MG63 (cell line): ENCODE measurements around the gene CPPED1. TPM values are rescaled to one million over a fixed set of nuclear protein-coding genes. Genes with fewer than 3 reads are reported as not detected.

Source experiments
- DNase-seq: peaks from one replicate; pipeline ENCODE4 v3.0.0-alpha.2; 2020
- H3K27me3 ChIP-seq: fragments of 250-450 bp; sonication (Bioruptor Pico); 2 replicates; pipeline ENCODE4 v1.5.1; 2020; ENCODE audit warnings: mild to moderate bottlenecking, moderate library complexity
- H3K36me3 ChIP-seq: fragments of 250-450 bp; sonication (Bioruptor Pico); 2 replicates; pipeline ENCODE4 v1.5.1; 2020; ENCODE audit warnings: mild to moderate bottlenecking, moderate library complexity
- H3K4me3 ChIP-seq: fragments of 250-450 bp; sonication (Bioruptor Pico); 2 replicates; pipeline ENCODE4 v1.5.1; 2020; ENCODE audit warnings: mild to moderate bottlenecking, moderate library complexity
- H3K9me3 ChIP-seq: fragments of 250-450 bp; sonication (Bioruptor Pico); 2 replicates; pipeline ENCODE4 v1.5.1; 2020; ENCODE audit warnings: mild to moderate bottlenecking, moderate library complexity
- total RNA-seq: library from RNA; depleted of rRNA; stranded (reverse); fragments of >200 nt; shearing (Covaris generic); gene quantifications from 2 replicates; pipeline ENCODE4 v1.2.3, GENCODE V29; 2014; ENCODE audit warnings: low replicate concordance

CPPED1 gene
- total RNA-seq, 1 experiment from 2014 or later = 27.3 TPM

DNA sequence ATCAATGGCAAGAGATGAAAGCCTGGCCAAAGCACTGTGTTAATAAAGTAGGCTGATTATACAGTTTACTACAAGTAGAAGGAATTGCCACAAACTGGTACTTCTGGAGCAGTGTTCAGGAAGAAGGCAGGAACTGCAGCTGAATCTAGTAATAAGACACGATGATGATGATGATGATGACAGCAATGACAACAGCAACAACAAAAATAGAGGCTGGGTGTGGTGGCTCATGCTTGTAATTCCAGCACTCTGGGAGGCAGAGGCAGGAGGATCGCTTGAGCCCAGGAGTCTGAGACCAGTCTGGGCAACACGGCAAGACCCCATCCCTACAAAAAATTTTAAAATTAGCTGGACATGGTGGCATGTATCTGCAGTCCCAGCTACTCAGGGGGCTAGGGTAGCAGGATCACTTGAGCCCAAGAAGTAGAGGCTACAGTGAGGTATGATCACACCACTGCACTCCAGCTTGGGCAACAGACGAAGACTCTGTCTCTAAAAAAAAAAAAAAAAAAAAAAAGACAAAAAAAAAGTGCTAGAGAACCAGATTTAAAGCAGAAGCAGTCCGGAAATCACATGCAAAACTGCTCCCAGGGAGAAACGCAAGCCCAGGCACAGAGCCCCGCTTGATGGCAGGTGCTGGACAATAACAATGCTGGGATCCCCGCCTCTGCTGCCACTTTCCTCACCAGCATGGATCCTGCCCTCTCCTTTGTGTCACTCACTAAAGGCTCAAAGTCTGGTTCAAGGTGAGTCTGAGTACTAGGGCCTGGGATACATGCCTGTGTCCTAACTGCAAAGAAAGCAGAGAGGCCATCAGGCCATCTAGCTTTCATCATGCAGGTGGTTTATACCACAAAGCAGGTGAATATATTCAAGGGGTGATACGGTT is 44.8 kb downstream of the CPPED1 start:
- H3K36me3 ChIP-seq = no peaks in the 10 kb centered on the region
- no peak for DNase-seq
- no peaks in the 10 kb centered on the region for H3K27me3 ChIP-seq
- no peak overlapping the region for H3K4me3 ChIP-seq
- no peaks in the 10 kb centered on the region for H3K9me3 ChIP-seq

DNA sequence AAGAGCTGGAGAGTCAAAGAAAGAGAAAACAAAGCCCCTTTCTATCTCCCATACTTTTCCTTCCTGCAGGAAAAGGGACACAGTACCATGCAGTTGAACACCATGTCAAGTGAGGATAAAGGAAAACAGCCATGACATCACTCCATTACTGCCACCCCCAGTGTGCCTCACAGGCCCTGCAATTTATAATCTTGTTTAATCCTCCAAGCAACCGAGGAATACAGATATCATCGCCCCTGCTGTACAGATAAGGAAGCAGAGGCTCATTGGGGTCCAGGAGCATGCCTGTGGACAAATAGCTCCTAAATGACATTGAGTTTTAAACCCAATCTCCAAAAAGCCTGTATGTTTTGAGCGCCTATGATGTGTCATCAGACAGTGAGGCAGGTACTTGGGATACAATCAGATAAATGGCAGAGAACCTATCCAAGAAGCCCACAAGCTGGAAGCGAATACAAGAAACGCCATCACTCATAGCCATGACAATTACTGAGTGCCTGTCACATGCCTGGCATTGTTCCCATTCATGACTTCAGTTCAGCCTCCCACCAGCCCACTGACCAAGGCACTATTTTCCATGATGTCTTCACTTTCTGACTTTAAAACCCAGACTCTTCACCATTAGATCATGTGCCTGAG is 45.5 kb downstream of the CPPED1 start:
- H3K36me3 ChIP-seq = no peaks in the 10 kb centered on the region
- no peak for DNase-seq

DNA sequence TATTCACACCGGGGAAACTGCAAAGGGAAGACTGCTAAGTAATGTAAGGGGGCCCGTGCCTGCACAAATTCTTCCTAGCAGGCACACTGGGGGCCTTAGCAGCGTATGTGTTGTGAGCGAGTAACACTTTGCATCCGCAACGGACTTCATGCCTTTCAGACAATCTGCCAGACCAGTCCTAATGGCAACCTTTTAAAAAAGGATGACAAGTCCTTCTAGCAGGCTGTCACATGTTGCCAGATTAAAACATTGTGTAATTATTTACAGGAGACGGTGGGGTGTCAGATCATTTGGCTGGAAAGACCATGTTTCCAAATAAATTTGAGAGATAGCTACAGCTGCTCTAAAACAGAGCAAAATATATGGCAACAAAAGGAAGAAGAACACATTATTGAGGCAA is 46.1 kb downstream of the CPPED1 start:
- no peak overlapping the region for H3K4me3 ChIP-seq
- H3K27me3 ChIP-seq = no peaks in the 10 kb centered on the region
- DNase-seq = no peak
- no peaks in the 10 kb centered on the region for H3K36me3 ChIP-seq
- no peaks in the 10 kb centered on the region for H3K9me3 ChIP-seq

More for the DNA sequence above, 45.5 kb downstream of the CPPED1 start:
- Histone ChIP-seq H3K9me3 (no peaks in the 10 kb centered on the region), H3K4me3 (no peak overlapping the region), H3K27me3 (no peaks in the 10 kb centered on the region)

DNA sequence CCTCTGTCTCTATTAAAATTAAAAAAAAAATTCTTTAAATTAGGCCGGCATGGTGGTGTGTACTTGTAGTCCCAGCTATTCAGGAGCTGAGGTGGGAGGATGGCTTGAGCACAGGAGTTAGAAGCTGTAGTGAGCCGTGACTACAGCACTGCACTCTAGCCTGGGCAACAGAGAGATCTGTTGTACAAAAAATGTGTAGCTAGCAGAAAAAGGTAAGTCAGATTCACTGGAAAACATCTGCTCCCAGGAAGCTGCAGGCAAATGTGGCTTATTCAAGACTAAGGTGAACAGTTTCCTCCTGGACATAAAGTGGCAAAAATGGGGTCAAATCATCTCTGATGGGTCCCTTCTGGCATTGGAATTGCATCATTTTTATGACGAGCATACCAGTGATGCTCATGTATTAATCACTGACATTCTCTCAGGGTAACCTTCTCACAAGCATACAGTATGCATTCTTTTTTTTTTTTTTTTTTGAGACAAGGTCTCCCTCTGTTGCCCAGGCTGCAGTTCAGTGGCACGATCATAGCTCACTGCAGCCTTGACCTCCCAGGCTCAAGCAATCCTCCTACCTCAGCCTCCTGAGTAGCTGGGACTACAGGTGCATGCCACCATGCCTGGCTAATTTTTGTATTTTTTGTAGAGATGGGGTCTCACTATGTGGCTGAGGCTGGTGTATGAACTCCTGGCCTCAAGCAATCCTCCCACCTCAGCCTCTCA is 48.7 kb downstream of the CPPED1 start:
- no peaks in the 10 kb centered on the region for H3K9me3 ChIP-seq
- no peaks in the 10 kb centered on the region for H3K27me3 ChIP-seq
- H3K4me3 ChIP-seq = no peak overlapping the region
- no peaks in the 10 kb centered on the region for H3K36me3 ChIP-seq
- no peak for DNase-seq

DNA sequence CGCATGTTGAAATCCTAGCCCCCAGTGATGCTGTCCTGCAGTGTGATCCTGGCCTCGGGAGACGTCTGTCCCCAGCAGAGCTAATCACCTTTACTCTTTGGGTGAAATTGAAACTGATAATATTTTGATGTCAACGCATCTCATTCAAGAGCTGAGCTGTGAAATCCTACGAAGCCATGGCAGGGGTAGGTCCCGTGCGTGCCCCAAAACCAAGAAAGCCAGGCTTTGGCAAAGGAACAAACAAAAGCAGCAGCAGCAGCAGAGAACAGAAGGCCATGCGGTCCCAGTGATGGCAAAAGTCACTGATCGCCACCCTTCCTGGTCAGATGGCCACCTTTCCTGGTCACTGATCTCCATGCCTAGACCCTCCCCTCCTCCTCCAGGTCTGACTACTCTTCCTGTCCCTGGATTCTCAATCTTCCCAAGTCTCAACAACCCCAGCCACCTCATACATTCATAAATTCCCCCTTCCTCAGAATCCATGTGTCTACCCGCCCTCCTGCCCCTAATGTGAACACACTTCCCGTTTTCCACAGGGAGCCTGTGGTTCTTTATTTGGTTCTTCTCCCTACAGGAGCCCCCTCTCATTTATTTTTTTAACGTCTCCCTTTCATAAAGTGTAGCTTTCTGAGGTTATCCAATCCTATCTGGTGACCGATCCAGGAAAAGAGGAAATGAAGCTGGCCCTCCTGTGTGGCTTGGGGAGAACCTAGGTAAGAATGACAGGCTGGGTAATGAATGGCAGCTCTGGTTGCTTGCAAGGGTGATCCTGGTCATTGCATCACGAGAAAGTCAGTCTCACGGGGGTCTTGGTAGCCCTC is 50.3 kb downstream of the CPPED1 start:
- Histone ChIP-seq H3K27me3 (no peaks in the 10 kb centered on the region), H3K9me3 (no peaks in the 10 kb centered on the region), H3K36me3 (no peaks in the 10 kb centered on the region), H3K4me3 (no peak overlapping the region)
- no peak for DNase-seq

DNA sequence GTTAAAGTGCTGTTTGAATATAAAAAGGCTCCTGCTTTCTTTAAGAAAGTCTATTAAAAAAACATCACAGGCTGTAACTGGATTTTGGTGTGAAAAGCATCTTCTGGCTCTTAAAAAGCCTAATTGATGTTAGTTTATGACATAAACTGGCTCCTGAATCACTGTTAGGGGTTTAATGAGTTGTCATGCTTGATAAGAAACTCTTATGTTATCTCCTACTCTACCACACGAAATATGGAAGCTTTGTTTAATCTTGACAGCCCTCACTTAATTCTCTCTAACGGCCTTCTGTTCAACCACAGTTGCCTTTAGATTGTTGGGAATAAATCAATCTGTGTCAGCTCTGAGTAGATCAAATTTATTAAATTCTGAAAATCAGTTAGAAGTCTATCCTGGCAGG is 51.5 kb downstream of the CPPED1 start:
- H3K27me3 ChIP-seq = no peaks in the 10 kb centered on the region
- no peak for DNase-seq
- H3K36me3 ChIP-seq = no peaks in the 10 kb centered on the region
- no peak overlapping the region for H3K4me3 ChIP-seq
- H3K9me3 ChIP-seq = no peaks in the 10 kb centered on the region

DNA sequence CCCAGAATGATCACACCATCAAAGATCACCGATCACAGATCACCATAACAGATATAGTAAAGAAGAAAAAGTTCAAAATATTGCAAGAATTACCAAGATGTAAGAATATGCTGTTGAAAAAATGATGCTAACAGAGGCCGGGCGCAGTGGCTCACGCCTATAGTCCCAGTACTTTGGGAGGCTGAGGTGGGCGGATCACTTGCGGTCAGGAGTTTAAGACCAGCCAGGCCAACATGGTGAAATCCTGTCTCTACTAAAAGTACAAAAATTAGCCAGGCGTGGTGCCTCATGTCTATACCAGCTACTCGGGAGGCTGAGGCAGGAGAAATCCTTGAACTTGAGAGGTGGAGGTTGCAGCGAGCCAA is 53.2 kb downstream of the CPPED1 start:
- no peak for DNase-seq
- H3K36me3 ChIP-seq = no peaks in the 10 kb centered on the region

DNA sequence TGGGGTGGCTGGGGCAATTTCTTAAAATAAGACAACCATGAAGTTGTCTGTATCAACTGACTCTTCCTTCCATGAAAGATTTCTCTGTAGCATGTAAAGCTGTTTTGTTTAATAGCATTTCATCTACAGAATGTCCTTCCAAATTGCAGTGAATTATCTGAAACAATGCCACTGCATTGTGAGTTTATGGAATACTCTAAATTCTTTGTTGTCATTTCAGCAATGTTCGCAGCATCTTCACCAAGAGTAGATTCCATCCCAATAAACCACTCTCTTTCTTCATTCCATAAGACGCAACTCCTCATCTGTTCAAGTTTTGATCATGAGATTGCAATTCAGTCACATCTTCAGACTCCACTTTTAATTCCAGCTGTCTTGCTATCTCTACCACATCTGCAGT is 54.6 kb downstream of the CPPED1 start:
- H3K9me3 ChIP-seq = peaks cover 12% of the 10 kb centered on the region
- no peak for DNase-seq
- H3K4me3 ChIP-seq = no peak overlapping the region
- no peaks in the 10 kb centered on the region for H3K27me3 ChIP-seq
- no peaks in the 10 kb centered on the region for H3K36me3 ChIP-seq

More for the DNA sequence above, 53.2 kb downstream of the CPPED1 start:
- H3K9me3 ChIP-seq = no peaks in the 10 kb centered on the region; the same call in 1 of the 2 replicates
- no peak overlapping the region for H3K4me3 ChIP-seq
- no peaks in the 10 kb centered on the region for H3K27me3 ChIP-seq

DNA sequence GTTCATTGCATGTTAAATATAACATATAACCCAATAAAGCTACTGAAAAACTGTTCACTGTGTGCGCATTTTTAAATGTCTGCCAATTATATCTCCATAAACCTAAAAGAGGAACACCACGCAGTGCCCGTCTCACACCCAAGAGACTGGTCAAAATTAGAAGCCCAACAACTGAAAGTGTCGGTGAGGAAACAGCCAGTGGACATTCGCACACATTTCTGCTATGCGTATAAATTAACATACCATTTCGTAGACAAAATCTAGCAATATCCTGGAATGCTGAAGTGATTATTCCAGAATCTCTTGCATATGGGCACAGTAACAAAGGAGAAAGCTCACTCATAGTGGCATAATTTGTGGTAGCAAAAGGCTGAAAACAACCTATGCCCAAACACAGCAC is 55.9 kb downstream of the CPPED1 start:
- Histone ChIP-seq H3K27me3 (no peaks in the 10 kb centered on the region), H3K9me3 (peaks cover 12% of the 10 kb centered on the region), H3K4me3 (no peak overlapping the region), H3K36me3 (no peaks in the 10 kb centered on the region)
- DNase-seq = no peak

DNA sequence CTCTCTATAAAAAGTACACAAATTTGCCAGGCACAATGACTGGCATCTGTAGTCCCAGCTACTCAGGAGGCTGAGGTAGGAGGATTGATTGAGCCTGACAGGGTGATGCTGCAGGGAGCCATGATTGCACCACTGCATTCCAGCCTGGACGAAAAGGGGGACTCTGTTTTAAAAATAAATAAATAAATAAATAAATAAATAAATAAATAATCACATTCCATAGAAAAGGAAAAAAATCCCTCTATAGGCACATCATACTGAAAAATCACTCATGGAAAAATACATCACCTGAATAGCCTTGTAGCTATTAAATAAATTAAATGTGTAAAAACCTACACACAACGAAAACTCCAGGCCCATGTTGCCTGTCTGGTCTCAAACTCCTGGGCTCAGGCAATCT is 56.4 kb downstream of the CPPED1 start:
- Histone ChIP-seq H3K4me3 (no peak overlapping the region), H3K27me3 (no peaks in the 10 kb centered on the region), H3K9me3 (peaks cover 12% of the 10 kb centered on the region), H3K36me3 (no peaks in the 10 kb centered on the region)
- no peak for DNase-seq

DNA sequence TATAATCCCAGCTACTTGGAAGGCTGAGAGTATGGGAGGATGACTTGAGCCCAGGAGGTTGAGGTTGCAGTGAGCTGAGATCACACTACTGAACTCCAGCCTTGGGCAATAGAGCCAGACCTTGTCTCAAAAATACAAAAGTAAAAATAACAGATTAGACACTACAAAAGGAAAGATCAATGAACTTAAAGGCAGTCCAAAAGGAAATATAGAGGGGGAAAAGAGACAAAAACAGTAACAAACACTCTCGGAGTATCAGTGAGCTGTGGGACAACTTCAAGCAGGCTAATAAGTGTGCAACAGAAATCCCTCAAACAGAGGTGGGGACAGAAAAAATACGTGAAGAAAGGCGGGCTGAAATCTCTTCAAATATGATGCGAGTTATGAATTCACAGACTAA is 58.8 kb downstream of the CPPED1 start:
- H3K27me3 ChIP-seq = no peaks in the 10 kb centered on the region
- no peak overlapping the region for H3K4me3 ChIP-seq
- H3K9me3 ChIP-seq = peaks cover 12% of the 10 kb centered on the region
- no peaks in the 10 kb centered on the region; the same call in 1 of the 2 replicates for H3K36me3 ChIP-seq
- no peak for DNase-seq

DNA sequence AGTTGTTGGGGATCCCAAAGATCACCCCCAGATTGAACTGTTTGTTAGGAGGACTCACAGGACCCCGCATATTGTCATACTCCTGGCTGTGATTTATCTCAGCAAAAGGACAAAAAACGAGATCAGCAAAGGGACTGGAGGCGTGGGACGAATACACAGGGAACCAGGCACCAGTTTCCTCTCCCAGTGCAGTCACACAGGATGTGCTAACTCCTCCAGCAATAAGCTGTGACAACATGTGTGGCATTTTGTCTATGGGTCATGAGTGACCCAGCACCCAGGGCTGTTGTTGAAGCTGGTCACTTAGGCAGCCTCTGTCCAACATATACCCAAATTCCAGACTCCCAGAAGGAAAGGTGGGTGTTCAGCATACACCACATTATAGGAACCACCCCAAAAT is 60.9 kb downstream of the CPPED1 start:
- no peak overlapping the region for H3K4me3 ChIP-seq
- H3K9me3 ChIP-seq = peaks cover 12% of the 10 kb centered on the region
- H3K36me3 ChIP-seq = no peaks in the 10 kb centered on the region; the same call in 1 of the 2 replicates
- no peaks in the 10 kb centered on the region for H3K27me3 ChIP-seq
- no peak for DNase-seq

DNA sequence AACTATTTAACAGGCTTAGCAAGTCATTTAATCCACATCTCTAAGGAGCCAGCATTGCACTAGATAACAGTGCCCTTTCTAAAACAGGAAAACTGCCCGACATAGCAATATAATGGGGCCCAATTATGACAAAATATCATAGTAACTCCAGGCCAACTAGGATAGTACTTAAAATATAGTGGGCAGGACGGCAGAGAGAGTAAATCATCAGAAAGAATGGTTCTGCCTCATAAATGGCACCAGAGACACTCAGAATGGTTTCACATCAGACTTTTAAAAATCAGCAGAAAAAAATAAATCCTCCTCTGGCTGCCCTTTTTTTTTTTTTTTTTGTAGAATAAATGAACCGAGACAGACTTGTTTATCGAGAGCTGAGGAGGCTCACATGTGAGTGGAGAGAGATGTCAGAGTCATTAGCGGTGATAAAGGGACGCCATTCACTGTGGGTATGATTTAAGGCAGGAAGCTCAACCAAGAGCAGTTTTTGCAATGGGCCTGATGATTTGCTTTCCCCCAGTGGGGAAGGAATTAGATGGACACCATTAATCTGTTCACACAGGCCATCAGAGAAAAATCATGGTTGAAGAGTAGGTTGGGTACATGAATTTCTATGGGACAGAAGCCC is 62.6 kb downstream of the CPPED1 start:
- Histone ChIP-seq H3K27me3 (no peaks in the 10 kb centered on the region), H3K36me3 (no peaks in the 10 kb centered on the region; the same call in 1 of the 2 replicates), H3K4me3 (no peak overlapping the region), H3K9me3 (peaks cover 12% of the 10 kb centered on the region)
- no peak for DNase-seq

DNA sequence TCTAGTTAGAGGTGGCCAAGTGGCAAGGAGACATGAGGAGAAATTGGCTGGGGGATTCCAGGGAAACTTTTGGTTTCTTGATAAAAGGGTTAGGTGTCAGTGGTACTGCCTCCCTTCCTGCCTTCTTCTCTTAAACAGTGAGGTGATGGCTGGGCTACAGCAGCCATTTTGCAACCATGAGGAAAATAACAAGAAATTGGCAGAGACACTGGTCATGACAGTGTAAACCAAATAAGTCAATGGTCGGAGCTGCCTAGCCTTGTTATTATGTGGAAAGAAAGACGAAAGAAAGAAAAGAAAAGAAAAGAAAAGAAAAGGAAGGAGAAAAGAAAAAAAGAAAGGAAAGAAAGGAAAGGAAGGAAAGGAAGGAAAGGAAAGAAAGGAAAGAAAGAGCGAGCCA is 63.9 kb downstream of the CPPED1 start:
- H3K4me3 ChIP-seq = no peak overlapping the region
- H3K36me3 ChIP-seq = no peaks in the 10 kb centered on the region; the same call in 1 of the 2 replicates
- peaks cover 5% of the 10 kb centered on the region for H3K9me3 ChIP-seq
- H3K27me3 ChIP-seq = no peaks in the 10 kb centered on the region
- DNase-seq = no peak

DNA sequence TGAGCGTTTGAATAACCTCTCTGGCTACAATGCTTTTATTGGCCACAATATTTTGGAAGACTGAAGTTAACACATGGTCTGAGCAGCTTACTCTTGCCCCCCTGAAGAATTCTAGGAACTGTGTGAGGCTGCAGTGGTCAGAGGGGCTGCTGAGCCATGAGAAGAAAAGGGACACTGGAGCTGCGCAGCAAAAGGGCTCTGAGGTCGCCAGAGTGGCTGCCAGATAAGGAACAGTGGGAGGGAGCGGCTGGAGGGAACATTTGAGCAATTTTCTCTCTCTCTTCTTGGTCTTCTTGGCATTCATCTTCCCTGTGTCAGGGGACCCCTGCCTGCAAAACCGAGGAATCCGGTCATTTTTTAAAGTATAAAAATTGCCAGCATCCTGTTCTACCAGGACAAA is 66.1 kb downstream of the CPPED1 start:
- DNase-seq = no peak
- Histone ChIP-seq H3K4me3 (no peak overlapping the region), H3K27me3 (no peaks in the 10 kb centered on the region), H3K9me3 (peaks cover 5% of the 10 kb centered on the region), H3K36me3 (no peaks in the 10 kb centered on the region; the same call in 1 of the 2 replicates)

DNA sequence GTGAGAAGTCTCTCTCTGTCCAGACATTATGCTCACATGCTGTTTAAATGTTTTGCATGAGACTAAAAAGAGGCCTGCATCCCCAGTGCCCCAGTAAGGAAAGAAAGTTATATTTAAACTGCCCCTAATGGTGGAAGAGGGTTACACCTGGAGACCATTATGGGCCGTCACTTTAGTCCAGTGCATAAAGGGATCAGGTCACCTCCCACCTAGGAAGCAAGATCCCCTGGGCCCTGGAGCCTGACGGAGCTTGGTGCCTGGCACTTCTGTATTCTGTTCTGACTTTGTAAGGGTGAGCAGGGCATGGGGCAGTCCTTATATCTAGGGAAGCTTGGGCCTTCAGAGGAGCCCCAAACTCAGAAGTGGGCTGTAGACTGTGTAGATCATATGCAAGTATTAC is 67.9 kb downstream of the CPPED1 start:
- no peak for DNase-seq
- Histone ChIP-seq H3K9me3 (peaks cover 8% of the 10 kb centered on the region), H3K27me3 (no peaks in the 10 kb centered on the region)

More for the DNA sequence above, 67.9 kb downstream of the CPPED1 start:
- H3K36me3 ChIP-seq = no peaks in the 10 kb centered on the region
- H3K4me3 ChIP-seq = no peak overlapping the region
